ENCODE measurements around the gene LAMA2. TPM values are rescaled to one million over a fixed set of nuclear protein-coding genes. Genes with fewer than 3 reads are reported as not detected.

Gene LAMA2
- total and polyA plus RNA-seq, 2 experiments from 2014 or later: 0.91 to 6.4 TPM

DNA sequence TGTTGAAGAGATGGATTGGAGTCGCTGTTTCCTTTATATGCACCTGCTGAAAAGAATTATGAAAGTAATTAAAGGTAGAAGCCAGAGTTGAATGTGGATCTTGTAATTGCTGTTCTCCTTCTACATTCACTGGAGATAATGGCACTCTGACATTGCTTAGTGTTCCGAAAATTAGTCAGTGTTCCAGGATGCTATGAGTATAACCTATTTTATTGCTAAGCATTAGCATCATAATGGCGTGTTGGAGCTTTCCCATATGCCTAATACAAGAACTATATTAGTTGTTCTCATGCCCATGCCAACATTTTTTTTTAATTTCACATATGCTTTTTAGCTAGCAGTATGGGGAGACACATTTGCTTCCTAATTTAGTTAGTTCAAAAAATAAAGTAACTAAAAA lies 590.6 kb downstream of the LAMA2 start:
- H3K27ac ChIP-seq (ENCODE audit: low read depth): no peak overlapping the region
- no peaks in the 10 kb centered on the region for H3K9me3 Mint-ChIP-seq
- no peaks in the 10 kb centered on the region for H3F3A ChIP-seq (replicated peaks; ENCODE audit: low read depth)
- no peak overlapping the region for H3K4me2 ChIP-seq
- H3K4me1 ChIP-seq (ENCODE audit: insufficient read depth): 0 out of 2 replicates have a peak, but pooled peaks cover 6% of the 10 kb centered on the region
- TF ChIP-seq, protein P1, sequence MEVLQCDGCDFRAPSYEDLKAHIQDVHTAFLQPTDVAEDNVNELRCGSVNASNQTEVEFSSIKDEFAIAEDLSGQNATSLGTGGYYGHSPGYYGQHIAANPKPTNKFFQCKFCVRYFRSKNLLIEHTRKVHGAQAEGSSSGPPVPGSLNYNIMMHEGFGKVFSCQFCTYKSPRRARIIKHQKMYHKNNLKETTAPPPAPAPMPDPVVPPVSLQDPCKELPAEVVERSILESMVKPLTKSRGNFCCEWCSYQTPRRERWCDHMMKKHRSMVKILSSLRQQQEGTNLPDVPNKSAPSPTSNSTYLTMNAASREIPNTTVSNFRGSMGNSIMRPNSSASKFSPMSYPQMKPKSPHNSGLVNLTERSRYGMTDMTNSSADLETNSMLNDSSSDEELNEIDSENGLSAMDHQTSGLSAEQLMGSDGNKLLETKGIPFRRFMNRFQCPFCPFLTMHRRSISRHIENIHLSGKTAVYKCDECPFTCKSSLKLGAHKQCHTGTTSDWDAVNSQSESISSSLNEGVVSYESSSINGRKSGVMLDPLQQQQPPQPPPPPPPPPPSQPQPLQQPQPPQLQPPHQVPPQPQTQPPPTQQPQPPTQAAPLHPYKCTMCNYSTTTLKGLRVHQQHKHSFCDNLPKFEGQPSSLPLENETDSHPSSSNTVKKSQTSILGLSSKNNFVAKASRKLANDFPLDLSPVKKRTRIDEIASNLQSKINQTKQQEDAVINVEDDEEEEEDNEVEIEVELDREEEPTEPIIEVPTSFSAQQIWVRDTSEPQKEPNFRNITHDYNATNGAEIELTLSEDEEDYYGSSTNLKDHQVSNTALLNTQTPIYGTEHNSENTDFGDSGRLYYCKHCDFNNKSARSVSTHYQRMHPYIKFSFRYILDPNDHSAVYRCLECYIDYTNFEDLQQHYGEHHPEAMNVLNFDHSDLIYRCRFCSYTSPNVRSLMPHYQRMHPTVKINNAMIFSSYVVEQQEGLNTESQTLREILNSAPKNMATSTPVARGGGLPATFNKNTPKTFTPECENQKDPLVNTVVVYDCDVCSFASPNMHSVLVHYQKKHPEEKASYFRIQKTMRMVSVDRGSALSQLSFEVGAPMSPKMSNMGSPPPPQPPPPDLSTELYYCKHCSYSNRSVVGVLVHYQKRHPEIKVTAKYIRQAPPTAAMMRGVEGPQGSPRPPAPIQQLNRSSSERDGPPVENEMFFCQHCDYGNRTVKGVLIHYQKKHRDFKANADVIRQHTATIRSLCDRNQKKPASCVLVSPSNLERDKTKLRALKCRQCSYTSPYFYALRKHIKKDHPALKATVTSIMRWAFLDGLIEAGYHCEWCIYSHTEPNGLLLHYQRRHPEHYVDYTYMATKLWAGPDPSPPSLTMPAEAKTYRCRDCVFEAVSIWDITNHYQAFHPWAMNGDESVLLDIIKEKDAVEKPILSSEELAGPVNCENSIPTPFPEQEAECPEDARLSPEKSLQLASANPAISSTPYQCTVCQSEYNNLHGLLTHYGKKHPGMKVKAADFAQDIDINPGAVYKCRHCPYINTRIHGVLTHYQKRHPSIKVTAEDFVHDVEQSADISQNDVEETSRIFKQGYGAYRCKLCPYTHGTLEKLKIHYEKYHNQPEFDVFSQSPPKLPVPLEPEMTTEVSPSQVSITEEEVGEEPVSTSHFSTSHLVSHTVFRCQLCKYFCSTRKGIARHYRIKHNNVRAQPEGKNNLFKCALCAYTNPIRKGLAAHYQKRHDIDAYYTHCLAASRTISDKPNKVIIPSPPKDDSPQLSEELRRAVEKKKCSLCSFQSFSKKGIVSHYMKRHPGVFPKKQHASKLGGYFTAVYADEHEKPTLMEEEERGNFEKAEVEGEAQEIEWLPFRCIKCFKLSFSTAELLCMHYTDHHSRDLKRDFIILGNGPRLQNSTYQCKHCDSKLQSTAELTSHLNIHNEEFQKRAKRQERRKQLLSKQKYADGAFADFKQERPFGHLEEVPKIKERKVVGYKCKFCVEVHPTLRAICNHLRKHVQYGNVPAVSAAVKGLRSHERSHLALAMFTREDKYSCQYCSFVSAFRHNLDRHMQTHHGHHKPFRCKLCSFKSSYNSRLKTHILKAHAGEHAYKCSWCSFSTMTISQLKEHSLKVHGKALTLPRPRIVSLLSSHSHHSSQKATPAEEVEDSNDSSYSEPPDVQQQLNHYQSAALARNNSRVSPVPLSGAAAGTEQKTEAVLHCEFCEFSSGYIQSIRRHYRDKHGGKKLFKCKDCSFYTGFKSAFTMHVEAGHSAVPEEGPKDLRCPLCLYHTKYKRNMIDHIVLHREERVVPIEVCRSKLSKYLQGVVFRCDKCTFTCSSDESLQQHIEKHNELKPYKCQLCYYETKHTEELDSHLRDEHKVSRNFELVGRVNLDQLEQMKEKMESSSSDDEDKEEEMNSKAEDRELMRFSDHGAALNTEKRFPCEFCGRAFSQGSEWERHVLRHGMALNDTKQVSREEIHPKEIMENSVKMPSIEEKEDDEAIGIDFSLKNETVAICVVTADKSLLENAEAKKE (CRISPR knock-in tag; IDR thresholded peaks at IDR 0.05): no peak
- TF ChIP-seq, protein P2, sequence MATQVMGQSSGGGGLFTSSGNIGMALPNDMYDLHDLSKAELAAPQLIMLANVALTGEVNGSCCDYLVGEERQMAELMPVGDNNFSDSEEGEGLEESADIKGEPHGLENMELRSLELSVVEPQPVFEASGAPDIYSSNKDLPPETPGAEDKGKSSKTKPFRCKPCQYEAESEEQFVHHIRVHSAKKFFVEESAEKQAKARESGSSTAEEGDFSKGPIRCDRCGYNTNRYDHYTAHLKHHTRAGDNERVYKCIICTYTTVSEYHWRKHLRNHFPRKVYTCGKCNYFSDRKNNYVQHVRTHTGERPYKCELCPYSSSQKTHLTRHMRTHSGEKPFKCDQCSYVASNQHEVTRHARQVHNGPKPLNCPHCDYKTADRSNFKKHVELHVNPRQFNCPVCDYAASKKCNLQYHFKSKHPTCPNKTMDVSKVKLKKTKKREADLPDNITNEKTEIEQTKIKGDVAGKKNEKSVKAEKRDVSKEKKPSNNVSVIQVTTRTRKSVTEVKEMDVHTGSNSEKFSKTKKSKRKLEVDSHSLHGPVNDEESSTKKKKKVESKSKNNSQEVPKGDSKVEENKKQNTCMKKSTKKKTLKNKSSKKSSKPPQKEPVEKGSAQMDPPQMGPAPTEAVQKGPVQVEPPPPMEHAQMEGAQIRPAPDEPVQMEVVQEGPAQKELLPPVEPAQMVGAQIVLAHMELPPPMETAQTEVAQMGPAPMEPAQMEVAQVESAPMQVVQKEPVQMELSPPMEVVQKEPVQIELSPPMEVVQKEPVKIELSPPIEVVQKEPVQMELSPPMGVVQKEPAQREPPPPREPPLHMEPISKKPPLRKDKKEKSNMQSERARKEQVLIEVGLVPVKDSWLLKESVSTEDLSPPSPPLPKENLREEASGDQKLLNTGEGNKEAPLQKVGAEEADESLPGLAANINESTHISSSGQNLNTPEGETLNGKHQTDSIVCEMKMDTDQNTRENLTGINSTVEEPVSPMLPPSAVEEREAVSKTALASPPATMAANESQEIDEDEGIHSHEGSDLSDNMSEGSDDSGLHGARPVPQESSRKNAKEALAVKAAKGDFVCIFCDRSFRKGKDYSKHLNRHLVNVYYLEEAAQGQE (IDR thresholded peaks at IDR 0.05; ENCODE audit: unreplicated experiment): no peak
- TF ChIP-seq NANOG (IDR thresholded peaks at IDR 0.05; ENCODE audit: borderline replicate concordance): no peak
- TF ChIP-seq EZH2phosphoT487 (IDR thresholded peaks at IDR 0.05; ENCODE audit: unreplicated experiment): no peak
- no peak for TF ChIP-seq CREB1 (CRISPR knock-in tag; IDR thresholded peaks at IDR 0.05; ENCODE audit: low read depth)
- no peak for TF ChIP-seq POLR2AphosphoS5 (IDR thresholded peaks at IDR 0.05; ENCODE audit: low read depth)
- no peak for TF ChIP-seq STAT1 (IDR thresholded peaks at IDR 0.05; ENCODE audit: unreplicated experiment)
- TF ChIP-seq, protein P3, sequence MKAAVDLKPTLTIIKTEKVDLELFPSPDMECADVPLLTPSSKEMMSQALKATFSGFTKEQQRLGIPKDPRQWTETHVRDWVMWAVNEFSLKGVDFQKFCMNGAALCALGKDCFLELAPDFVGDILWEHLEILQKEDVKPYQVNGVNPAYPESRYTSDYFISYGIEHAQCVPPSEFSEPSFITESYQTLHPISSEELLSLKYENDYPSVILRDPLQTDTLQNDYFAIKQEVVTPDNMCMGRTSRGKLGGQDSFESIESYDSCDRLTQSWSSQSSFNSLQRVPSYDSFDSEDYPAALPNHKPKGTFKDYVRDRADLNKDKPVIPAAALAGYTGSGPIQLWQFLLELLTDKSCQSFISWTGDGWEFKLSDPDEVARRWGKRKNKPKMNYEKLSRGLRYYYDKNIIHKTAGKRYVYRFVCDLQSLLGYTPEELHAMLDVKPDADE (IDR thresholded peaks at IDR 0.05): no peak
- TF ChIP-seq, protein P4, sequence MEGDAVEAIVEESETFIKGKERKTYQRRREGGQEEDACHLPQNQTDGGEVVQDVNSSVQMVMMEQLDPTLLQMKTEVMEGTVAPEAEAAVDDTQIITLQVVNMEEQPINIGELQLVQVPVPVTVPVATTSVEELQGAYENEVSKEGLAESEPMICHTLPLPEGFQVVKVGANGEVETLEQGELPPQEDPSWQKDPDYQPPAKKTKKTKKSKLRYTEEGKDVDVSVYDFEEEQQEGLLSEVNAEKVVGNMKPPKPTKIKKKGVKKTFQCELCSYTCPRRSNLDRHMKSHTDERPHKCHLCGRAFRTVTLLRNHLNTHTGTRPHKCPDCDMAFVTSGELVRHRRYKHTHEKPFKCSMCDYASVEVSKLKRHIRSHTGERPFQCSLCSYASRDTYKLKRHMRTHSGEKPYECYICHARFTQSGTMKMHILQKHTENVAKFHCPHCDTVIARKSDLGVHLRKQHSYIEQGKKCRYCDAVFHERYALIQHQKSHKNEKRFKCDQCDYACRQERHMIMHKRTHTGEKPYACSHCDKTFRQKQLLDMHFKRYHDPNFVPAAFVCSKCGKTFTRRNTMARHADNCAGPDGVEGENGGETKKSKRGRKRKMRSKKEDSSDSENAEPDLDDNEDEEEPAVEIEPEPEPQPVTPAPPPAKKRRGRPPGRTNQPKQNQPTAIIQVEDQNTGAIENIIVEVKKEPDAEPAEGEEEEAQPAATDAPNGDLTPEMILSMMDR (conservative IDR thresholded peaks at IDR 0.05; ENCODE audit: low read depth in 2 of 2): no peak
- no peak for TF ChIP-seq ZNF331 (CRISPR knock-in tag; IDR thresholded peaks at IDR 0.05; ENCODE audit: low read depth)
- no peak for TF ChIP-seq EZH2 (IDR thresholded peaks at IDR 0.05; ENCODE audit: low read depth, unreplicated experiment)
- TF ChIP-seq JUNB (IDR thresholded peaks at IDR 0.05; ENCODE audit: unreplicated experiment): no peak
- no peak for TF ChIP-seq ZNF114 (CRISPR knock-in tag; IDR thresholded peaks at IDR 0.05)
- no peaks in the 10 kb centered on the region for H3K79me2 ChIP-seq (replicated peaks; ENCODE audit: insufficient read depth)
- H3K4me1 Mint-ChIP-seq: peaks cover 12% of the 10 kb centered on the region
- no peaks in the 10 kb centered on the region for H3K36me3 Mint-ChIP-seq (ENCODE audit: low read depth)
- no peak for DNase-seq (ENCODE audit: low spot score)
- no peak overlapping the region for H3K4me3 ChIP-seq
- ATAC-seq: no peak
- no peaks in the 10 kb centered on the region for H3K36me3 ChIP-seq (ENCODE audit: insufficient read depth)
- no peak overlapping the region for H3K27ac Mint-ChIP-seq
- no peaks in the 10 kb centered on the region for H3K9me2 ChIP-seq (ENCODE audit: insufficient read depth)
- H3K27me3 Mint-ChIP-seq (ENCODE audit: insufficient read depth, low read depth, poor library complexity): no peaks in the 10 kb centered on the region
- H4K20me1 ChIP-seq (replicated peaks; ENCODE audit: insufficient read depth): no peaks in the 10 kb centered on the region
- no peak overlapping the region for H3K4me3 Mint-ChIP-seq
- H2AFZ ChIP-seq: no peak overlapping the region
- H3K27me3 ChIP-seq (ENCODE audit: insufficient read depth): no peaks in the 10 kb centered on the region
